ENCODE results near the gene B4GALT5.

The B4GALT5 gene

DNA sequence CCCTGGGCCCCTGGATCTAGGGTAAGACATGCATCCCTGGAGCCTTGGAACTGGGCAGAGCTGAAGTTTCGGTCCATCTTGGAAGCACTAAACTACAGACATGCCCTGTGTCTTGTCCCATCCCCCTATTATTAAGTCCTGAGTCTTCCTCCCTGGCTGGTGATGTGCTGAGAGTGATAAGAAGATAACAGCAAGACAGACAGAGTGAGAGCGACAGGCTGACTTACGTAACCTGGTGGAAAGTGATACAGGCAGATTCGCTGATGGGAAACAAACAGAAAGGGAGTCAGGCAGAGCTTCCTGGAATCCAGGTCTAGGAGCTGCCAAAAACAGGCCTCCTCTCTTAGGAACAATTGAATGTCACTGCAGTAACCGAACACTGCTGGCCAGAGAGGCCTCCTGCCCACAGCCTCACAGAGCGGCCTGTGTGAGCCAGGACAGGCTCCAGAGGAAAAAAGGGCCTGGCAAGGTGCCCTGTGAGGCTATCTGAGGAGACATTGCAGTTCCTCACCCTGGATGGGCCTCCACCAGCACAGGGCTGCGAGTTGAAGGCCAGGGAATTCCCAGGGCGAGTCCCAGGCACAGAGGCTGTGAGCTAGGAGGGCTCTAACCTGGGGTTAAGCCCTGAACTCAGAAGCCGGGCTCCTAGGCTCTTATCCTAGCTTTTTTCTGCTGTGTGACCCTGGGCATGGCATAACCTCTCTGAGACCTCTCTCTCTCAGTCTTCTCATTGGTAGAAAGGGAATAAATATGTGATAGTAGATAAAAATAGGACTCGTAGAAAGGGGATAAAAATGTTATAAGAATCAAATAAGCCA lies 34.2 kb upstream of the B4GALT5 start:
- DNase-seq (ENCODE audit: low spot score) = no peak
- H3K27ac ChIP-seq (ENCODE audit: poor library complexity, severe bottlenecking) = no peak overlapping the region

GRCh38 chr20:49742948-49743347 lies 29.3 kb upstream of the B4GALT5 start:
- Histone ChIP-seq H3K27ac (ENCODE audit: poor library complexity, severe bottlenecking) (no peak overlapping the region), H3K4me3 (ENCODE audit: severe bottlenecking) (no peak overlapping the region), H3K9me3 (ENCODE audit: severe bottlenecking) (no peaks in the 10 kb centered on the region), H3K4me1 (ENCODE audit: insufficient read depth, poor library complexity, severe bottlenecking) (no peaks in the 10 kb centered on the region), H3K27me3 (ENCODE audit: insufficient read depth, poor library complexity, severe bottlenecking) (no peaks in the 10 kb centered on the region), H3K36me3 (ENCODE audit: low read depth) (no peaks in the 10 kb centered on the region)
- TF ChIP-seq, protein P1, sequence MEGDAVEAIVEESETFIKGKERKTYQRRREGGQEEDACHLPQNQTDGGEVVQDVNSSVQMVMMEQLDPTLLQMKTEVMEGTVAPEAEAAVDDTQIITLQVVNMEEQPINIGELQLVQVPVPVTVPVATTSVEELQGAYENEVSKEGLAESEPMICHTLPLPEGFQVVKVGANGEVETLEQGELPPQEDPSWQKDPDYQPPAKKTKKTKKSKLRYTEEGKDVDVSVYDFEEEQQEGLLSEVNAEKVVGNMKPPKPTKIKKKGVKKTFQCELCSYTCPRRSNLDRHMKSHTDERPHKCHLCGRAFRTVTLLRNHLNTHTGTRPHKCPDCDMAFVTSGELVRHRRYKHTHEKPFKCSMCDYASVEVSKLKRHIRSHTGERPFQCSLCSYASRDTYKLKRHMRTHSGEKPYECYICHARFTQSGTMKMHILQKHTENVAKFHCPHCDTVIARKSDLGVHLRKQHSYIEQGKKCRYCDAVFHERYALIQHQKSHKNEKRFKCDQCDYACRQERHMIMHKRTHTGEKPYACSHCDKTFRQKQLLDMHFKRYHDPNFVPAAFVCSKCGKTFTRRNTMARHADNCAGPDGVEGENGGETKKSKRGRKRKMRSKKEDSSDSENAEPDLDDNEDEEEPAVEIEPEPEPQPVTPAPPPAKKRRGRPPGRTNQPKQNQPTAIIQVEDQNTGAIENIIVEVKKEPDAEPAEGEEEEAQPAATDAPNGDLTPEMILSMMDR (IDR thresholded peaks at IDR 0.05; ENCODE audit: poor library complexity, severe bottlenecking) = no peak
- no peak for DNase-seq (ENCODE audit: low spot score)
- peak; percentile 59 for ATAC-seq (ENCODE audit: low read depth)

More for the DNA sequence above, 34.2 kb upstream of the B4GALT5 start:
- H3K4me1 ChIP-seq (ENCODE audit: insufficient read depth, poor library complexity, severe bottlenecking) = no peaks in the 10 kb centered on the region
- H3K9me3 ChIP-seq (ENCODE audit: severe bottlenecking) = no peaks in the 10 kb centered on the region
- no peak overlapping the region for H3K4me3 ChIP-seq (ENCODE audit: severe bottlenecking)
- TF ChIP-seq, protein P1 (IDR thresholded peaks at IDR 0.05; ENCODE audit: poor library complexity, severe bottlenecking) = no peak
- ATAC-seq (ENCODE audit: low read depth) = peak; percentile 42
- no peaks in the 10 kb centered on the region for H3K36me3 ChIP-seq (ENCODE audit: low read depth)
- no peaks in the 10 kb centered on the region for H3K27me3 ChIP-seq (ENCODE audit: insufficient read depth, poor library complexity, severe bottlenecking)

- no peaks in the 10 kb centered on the region for H3K27me3 ChIP-seq (ENCODE audit: insufficient read depth, poor library complexity, severe bottlenecking)
- no peak overlapping the region for H3K27ac ChIP-seq (ENCODE audit: poor library complexity, severe bottlenecking)
- no peaks in the 10 kb centered on the region for H3K4me1 ChIP-seq (ENCODE audit: insufficient read depth, poor library complexity, severe bottlenecking)
- ATAC-seq (ENCODE audit: low read depth) = no peak
- TF ChIP-seq, protein P1 (IDR thresholded peaks at IDR 0.05; ENCODE audit: poor library complexity, severe bottlenecking) = no peak
- H3K36me3 ChIP-seq (ENCODE audit: low read depth) = no peaks in the 10 kb centered on the region
- no peak for DNase-seq (ENCODE audit: low spot score)
- H3K4me3 ChIP-seq (ENCODE audit: severe bottlenecking) = no peak overlapping the region
- H3K9me3 ChIP-seq (ENCODE audit: severe bottlenecking) = no peaks in the 10 kb centered on the region
Observed at GRCh38 chr20:49741977-49742376, 28.3 kb upstream of the B4GALT5 start.

GRCh38 chr20:49740807-49741206 lies 27.1 kb upstream of the B4GALT5 start:
- no peak overlapping the region for H3K4me3 ChIP-seq (ENCODE audit: severe bottlenecking)
- H3K27me3 ChIP-seq (ENCODE audit: insufficient read depth, poor library complexity, severe bottlenecking) = no peaks in the 10 kb centered on the region
- DNase-seq (ENCODE audit: low spot score) (no peak), ATAC-seq (ENCODE audit: low read depth) (no peak)
- TF ChIP-seq, protein P1 (IDR thresholded peaks at IDR 0.05; ENCODE audit: poor library complexity, severe bottlenecking) = no peak
- no peaks in the 10 kb centered on the region for H3K9me3 ChIP-seq (ENCODE audit: severe bottlenecking)
- H3K4me1 ChIP-seq (ENCODE audit: insufficient read depth, poor library complexity, severe bottlenecking) = no peaks in the 10 kb centered on the region
- H3K36me3 ChIP-seq (ENCODE audit: low read depth) = no peaks in the 10 kb centered on the region
- no peak overlapping the region for H3K27ac ChIP-seq (ENCODE audit: poor library complexity, severe bottlenecking)

DNA sequence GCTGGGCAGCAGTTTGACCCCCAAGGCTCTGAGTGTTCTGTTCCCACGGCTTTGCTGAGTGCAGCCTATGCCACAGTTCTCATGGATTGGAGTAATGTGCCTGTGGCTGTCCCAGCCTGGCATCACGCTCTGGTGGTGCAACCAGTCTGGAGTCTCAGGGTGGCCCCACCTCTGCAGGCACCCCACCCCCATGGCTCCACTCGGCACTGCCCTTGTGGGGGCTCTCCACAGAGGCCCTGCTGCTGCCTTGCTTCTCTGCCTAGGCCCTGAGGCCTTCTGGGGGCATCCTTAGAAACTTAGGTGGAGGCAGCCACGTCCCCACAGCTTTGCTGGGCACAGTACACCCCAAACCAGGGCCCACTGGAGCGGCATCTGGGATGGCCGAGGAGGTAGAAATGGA lies 25.4 kb upstream of the B4GALT5 start:
- 0 out of 3 replicates have a peak, but pooled peaks have one; percentile 14 for ATAC-seq (ENCODE audit: low read depth)
- no peaks in the 10 kb centered on the region for H3K4me1 ChIP-seq (ENCODE audit: insufficient read depth, poor library complexity, severe bottlenecking)
- no peak overlapping the region for H3K27ac ChIP-seq (ENCODE audit: poor library complexity, severe bottlenecking)

More for the DNA sequence above, 25.4 kb upstream of the B4GALT5 start:
- H3K27me3 ChIP-seq (ENCODE audit: insufficient read depth, poor library complexity, severe bottlenecking) = no peaks in the 10 kb centered on the region
- H3K9me3 ChIP-seq (ENCODE audit: severe bottlenecking) = no peaks in the 10 kb centered on the region
- DNase-seq (ENCODE audit: low spot score) = no peak
- TF ChIP-seq, protein P1 (IDR thresholded peaks at IDR 0.05; ENCODE audit: poor library complexity, severe bottlenecking) = no peak
- no peaks in the 10 kb centered on the region for H3K36me3 ChIP-seq (ENCODE audit: low read depth)
- no peak overlapping the region for H3K4me3 ChIP-seq (ENCODE audit: severe bottlenecking)
